Measurements from ENCODE around the gene PIK3CB.

The PIK3CB gene

DNA sequence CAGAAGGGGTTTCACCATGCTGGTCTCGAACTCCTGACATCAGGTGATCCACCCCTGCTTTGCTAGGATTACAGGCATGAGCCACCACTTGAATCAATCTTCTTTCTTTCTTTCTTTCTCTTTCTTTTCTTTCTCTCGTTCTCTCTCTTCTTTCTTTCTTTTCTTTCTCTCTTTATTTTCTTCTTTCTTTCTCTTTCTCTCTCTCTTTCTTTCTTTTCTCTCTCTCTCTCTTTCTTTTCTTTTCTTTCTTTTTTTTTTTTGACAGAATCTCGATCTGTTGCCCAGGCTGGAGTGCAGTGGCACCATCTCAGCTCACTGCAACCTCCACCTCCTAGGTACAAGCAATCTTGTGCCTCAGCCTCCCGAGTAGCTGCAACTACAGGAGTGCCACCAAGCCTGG is 37.9 kb upstream of the PIK3CB start:
- Histone ChIP-seq H3K9me3 (ENCODE audit: control insufficient read depth, insufficient read depth, low read depth, low read length) (no peaks in the 10 kb centered on the region), H3K36me3 (ENCODE audit: control insufficient read depth in 2 of 2, insufficient read depth in 1 of 2, low read length in 2 of 2) (no peaks in the 10 kb centered on the region), H3K4me3 (ENCODE audit: low read depth, low read length) (no peak overlapping the region), H3K4me1 (ENCODE audit: control insufficient read depth, insufficient read depth, low read length) (no peaks in the 10 kb centered on the region), H3K27ac (ENCODE audit: extremely low read depth, low read depth, low read length) (no peak overlapping the region)
- POLR2A ChIA-PET, result no interaction called here
- CTCF ChIA-PET, result interaction anchor here (0.7 kb wide), 1 partner anchor 8 kb away, joined by 3 read pairs; no protein-coding TSS in a partner anchor
- no peak for TF ChIP-seq ZNF274 (IDR thresholded peaks at IDR 0.05; ENCODE audit: low read length)
- TF ChIP-seq ZNF274 (tag by site-specific recombination; IDR thresholded peaks at IDR 0.05; ENCODE audit: borderline replicate concordance), result no peak
- TF ChIP-seq, protein P1, sequence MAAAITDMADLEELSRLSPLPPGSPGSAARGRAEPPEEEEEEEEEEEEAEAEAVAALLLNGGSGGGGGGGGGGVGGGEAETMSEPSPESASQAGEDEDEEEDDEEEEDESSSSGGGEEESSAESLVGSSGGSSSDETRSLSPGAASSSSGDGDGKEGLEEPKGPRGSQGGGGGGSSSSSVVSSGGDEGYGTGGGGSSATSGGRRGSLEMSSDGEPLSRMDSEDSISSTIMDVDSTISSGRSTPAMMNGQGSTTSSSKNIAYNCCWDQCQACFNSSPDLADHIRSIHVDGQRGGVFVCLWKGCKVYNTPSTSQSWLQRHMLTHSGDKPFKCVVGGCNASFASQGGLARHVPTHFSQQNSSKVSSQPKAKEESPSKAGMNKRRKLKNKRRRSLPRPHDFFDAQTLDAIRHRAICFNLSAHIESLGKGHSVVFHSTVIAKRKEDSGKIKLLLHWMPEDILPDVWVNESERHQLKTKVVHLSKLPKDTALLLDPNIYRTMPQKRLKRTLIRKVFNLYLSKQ (tag by site-specific recombination; IDR thresholded peaks at IDR 0.05; ENCODE audit: borderline replicate concordance), result no peak
- no peak for TF ChIP-seq SP7 (tag by site-specific recombination; IDR thresholded peaks at IDR 0.05)
- TF ChIP-seq, protein P2, sequence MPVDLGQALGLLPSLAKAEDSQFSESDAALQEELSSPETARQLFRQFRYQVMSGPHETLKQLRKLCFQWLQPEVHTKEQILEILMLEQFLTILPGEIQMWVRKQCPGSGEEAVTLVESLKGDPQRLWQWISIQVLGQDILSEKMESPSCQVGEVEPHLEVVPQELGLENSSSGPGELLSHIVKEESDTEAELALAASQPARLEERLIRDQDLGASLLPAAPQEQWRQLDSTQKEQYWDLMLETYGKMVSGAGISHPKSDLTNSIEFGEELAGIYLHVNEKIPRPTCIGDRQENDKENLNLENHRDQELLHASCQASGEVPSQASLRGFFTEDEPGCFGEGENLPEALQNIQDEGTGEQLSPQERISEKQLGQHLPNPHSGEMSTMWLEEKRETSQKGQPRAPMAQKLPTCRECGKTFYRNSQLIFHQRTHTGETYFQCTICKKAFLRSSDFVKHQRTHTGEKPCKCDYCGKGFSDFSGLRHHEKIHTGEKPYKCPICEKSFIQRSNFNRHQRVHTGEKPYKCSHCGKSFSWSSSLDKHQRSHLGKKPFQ (tag by site-specific recombination; IDR thresholded peaks at IDR 0.05), result no peak
- no peak for TF ChIP-seq GLI4 (tag by site-specific recombination; IDR thresholded peaks at IDR 0.05)
- TF ChIP-seq, protein P3, sequence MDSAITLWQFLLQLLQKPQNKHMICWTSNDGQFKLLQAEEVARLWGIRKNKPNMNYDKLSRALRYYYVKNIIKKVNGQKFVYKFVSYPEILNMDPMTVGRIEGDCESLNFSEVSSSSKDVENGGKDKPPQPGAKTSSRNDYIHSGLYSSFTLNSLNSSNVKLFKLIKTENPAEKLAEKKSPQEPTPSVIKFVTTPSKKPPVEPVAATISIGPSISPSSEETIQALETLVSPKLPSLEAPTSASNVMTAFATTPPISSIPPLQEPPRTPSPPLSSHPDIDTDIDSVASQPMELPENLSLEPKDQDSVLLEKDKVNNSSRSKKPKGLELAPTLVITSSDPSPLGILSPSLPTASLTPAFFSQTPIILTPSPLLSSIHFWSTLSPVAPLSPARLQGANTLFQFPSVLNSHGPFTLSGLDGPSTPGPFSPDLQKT (IDR thresholded peaks at IDR 0.05; ENCODE audit: borderline replicate concordance, low read depth, low read length), result no peak
- TF ChIP-seq KLF9 (tag by site-specific recombination; IDR thresholded peaks at IDR 0.05; ENCODE audit: low read depth), result no peak
- TF ChIP-seq SCRT1 (tag by site-specific recombination; IDR thresholded peaks at IDR 0.05; ENCODE audit: borderline replicate concordance), result no peak
- no peak for TF ChIP-seq ZNF169 (tag by site-specific recombination; IDR thresholded peaks at IDR 0.05)
- TF ChIP-seq, protein P4, sequence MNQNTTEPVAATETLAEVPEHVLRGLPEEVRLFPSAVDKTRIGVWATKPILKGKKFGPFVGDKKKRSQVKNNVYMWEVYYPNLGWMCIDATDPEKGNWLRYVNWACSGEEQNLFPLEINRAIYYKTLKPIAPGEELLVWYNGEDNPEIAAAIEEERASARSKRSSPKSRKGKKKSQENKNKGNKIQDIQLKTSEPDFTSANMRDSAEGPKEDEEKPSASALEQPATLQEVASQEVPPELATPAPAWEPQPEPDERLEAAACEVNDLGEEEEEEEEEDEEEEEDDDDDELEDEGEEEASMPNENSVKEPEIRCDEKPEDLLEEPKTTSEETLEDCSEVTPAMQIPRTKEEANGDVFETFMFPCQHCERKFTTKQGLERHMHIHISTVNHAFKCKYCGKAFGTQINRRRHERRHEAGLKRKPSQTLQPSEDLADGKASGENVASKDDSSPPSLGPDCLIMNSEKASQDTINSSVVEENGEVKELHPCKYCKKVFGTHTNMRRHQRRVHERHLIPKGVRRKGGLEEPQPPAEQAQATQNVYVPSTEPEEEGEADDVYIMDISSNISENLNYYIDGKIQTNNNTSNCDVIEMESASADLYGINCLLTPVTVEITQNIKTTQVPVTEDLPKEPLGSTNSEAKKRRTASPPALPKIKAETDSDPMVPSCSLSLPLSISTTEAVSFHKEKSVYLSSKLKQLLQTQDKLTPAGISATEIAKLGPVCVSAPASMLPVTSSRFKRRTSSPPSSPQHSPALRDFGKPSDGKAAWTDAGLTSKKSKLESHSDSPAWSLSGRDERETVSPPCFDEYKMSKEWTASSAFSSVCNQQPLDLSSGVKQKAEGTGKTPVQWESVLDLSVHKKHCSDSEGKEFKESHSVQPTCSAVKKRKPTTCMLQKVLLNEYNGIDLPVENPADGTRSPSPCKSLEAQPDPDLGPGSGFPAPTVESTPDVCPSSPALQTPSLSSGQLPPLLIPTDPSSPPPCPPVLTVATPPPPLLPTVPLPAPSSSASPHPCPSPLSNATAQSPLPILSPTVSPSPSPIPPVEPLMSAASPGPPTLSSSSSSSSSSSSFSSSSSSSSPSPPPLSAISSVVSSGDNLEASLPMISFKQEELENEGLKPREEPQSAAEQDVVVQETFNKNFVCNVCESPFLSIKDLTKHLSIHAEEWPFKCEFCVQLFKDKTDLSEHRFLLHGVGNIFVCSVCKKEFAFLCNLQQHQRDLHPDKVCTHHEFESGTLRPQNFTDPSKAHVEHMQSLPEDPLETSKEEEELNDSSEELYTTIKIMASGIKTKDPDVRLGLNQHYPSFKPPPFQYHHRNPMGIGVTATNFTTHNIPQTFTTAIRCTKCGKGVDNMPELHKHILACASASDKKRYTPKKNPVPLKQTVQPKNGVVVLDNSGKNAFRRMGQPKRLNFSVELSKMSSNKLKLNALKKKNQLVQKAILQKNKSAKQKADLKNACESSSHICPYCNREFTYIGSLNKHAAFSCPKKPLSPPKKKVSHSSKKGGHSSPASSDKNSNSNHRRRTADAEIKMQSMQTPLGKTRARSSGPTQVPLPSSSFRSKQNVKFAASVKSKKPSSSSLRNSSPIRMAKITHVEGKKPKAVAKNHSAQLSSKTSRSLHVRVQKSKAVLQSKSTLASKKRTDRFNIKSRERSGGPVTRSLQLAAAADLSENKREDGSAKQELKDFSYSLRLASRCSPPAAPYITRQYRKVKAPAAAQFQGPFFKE (tag by site-specific recombination; IDR thresholded peaks at IDR 0.05; ENCODE audit: borderline replicate concordance), result no peak
- no peak for TF ChIP-seq ZNF701 (tag by site-specific recombination; IDR thresholded peaks at IDR 0.05)
- no peak for TF ChIP-seq ZNF549 (tag by site-specific recombination; IDR thresholded peaks at IDR 0.05)
- TF ChIP-seq, protein P5, sequence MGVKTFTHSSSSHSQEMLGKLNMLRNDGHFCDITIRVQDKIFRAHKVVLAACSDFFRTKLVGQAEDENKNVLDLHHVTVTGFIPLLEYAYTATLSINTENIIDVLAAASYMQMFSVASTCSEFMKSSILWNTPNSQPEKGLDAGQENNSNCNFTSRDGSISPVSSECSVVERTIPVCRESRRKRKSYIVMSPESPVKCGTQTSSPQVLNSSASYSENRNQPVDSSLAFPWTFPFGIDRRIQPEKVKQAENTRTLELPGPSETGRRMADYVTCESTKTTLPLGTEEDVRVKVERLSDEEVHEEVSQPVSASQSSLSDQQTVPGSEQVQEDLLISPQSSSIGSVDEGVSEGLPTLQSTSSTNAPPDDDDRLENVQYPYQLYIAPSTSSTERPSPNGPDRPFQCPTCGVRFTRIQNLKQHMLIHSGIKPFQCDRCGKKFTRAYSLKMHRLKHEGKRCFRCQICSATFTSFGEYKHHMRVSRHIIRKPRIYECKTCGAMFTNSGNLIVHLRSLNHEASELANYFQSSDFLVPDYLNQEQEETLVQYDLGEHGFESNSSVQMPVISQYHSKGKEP (tag by site-specific recombination; IDR thresholded peaks at IDR 0.05), result no peak
- TF ChIP-seq, protein P6, sequence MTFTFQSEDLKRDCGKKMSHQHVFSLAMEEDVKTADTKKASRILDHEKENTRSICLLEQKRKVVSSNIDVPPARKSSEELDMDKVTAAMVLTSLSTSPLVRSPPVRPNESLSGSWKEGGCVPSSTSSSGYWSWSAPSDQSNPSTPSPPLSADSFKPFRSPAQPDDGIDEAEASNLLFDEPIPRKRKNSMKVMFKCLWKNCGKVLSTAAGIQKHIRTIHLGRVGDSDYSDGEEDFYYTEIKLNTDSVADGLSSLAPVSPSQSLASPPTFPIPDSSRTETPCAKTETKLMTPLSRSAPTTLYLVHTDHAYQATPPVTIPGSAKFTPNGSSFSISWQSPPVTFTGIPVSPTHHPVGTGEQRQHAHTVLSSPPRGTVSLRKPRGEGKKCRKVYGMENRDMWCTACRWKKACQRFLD (tag by site-specific recombination; IDR thresholded peaks at IDR 0.05), result no peak
- TF ChIP-seq ZNF837 (tag by site-specific recombination; IDR thresholded peaks at IDR 0.05), result no peak
- TF ChIP-seq, protein P7, sequence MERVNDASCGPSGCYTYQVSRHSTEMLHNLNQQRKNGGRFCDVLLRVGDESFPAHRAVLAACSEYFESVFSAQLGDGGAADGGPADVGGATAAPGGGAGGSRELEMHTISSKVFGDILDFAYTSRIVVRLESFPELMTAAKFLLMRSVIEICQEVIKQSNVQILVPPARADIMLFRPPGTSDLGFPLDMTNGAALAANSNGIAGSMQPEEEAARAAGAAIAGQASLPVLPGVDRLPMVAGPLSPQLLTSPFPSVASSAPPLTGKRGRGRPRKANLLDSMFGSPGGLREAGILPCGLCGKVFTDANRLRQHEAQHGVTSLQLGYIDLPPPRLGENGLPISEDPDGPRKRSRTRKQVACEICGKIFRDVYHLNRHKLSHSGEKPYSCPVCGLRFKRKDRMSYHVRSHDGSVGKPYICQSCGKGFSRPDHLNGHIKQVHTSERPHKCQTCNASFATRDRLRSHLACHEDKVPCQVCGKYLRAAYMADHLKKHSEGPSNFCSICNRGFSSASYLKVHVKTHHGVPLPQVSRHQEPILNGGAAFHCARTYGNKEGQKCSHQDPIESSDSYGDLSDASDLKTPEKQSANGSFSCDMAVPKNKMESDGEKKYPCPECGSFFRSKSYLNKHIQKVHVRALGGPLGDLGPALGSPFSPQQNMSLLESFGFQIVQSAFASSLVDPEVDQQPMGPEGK (tag by site-specific recombination; IDR thresholded peaks at IDR 0.05), result no peak
- TF ChIP-seq ZBTB8A (tag by site-specific recombination; IDR thresholded peaks at IDR 0.05), result no peak
- no peak for TF ChIP-seq ZNF292 (tag by site-specific recombination; IDR thresholded peaks at IDR 0.05; ENCODE audit: borderline replicate concordance, low read depth)

Data from HEK293 (cell line).